Measurements from ENCODE around the gene ADCYAP1. TPM values are rescaled to one million over a fixed set of nuclear protein-coding genes. Genes with fewer than 3 reads are reported as not detected.

ADCYAP1 gene
- total and polyA plus RNA-seq, 5 experiments from 2014 or later: not detected

GRCh38 chr18:916562-916961 lies 11.9 kb downstream of the ADCYAP1 start:
- Mint-ChIP-seq H3K27me3 (peaks cover 35 to 80% (median 52%) of the 10 kb centered on the region in 5 donors), H3K27ac (no peak overlapping the region), H3K9me3 (peaks cover 0 to 8% (median 0%) of the 10 kb centered on the region in 9 donors), H3K36me3 (peaks cover 0 to 10% (median 0%) of the 10 kb centered on the region in 3 donors), H3K4me3 (no peak overlapping the region), H3K4me1 (no peaks in the 10 kb centered on the region)
- POLR2A ChIA-PET: no interaction called here
- DNase-seq (no peak), ATAC-seq (no peak)

GRCh38 chr18:919078-919477 lies 14.4 kb downstream of the ADCYAP1 start:
- H3K36me3 Mint-ChIP-seq: peaks cover 0 to 10% (median 0%) of the 10 kb centered on the region in 3 donors
- no peak overlapping the region for H3K27ac Mint-ChIP-seq
- peaks cover 0 to 8% (median 0%) of the 10 kb centered on the region in 9 donors for H3K9me3 Mint-ChIP-seq
- POLR2A ChIA-PET: no interaction called here
- H3K4me3 Mint-ChIP-seq: no peak overlapping the region
- ATAC-seq (no peak), DNase-seq (no peak)
- no peaks in the 10 kb centered on the region for H3K4me1 Mint-ChIP-seq
- peaks cover 33 to 72% (median 36%) of the 10 kb centered on the region in 5 donors for H3K27me3 Mint-ChIP-seq

GRCh38 chr18:923144-923866 lies 18.6 kb downstream of the ADCYAP1 start:
- ATAC-seq (no peak), DNase-seq (no peak)
- H3K4me3 Mint-ChIP-seq: no peak overlapping the region
- no peaks in the 10 kb centered on the region for H3K4me1 Mint-ChIP-seq
- POLR2A ChIA-PET: no interaction called here
- H3K36me3 Mint-ChIP-seq: peaks cover 0 to 5% (median 0%) of the 10 kb centered on the region in 3 donors
- no peaks in the 10 kb centered on the region for H3K9me3 Mint-ChIP-seq
- peaks cover 20 to 83% (median 39%) of the 10 kb centered on the region in 5 donors for H3K27me3 Mint-ChIP-seq
- H3K27ac Mint-ChIP-seq: no peak overlapping the region

- peaks cover 17 to 70% (median 33%) of the 10 kb centered on the region in 5 donors for H3K27me3 Mint-ChIP-seq
These were observed 20.3 kb downstream of the ADCYAP1 start for GRCh38 chr18:924987-925386.

GRCh38 chr18:926946-927345 lies 22.3 kb downstream of the ADCYAP1 start:
- ATAC-seq (no peak), DNase-seq (no peak)
- Mint-ChIP-seq H3K4me3 (no peak overlapping the region), H3K27ac (no peak overlapping the region), H3K9me3 (no peaks in the 10 kb centered on the region), H3K36me3 (no peaks in the 10 kb centered on the region), H3K27me3 (peaks cover 11 to 60% (median 30%) of the 10 kb centered on the region in 5 donors), H3K4me1 (no peaks in the 10 kb centered on the region)
- POLR2A ChIA-PET: no interaction called here

More at GRCh38 chr18:924987-925386, 20.3 kb downstream of the ADCYAP1 start:
- DNase-seq (no peak), ATAC-seq (no peak)
- Mint-ChIP-seq H3K27ac (no peak overlapping the region), H3K36me3 (no peaks in the 10 kb centered on the region), H3K9me3 (no peaks in the 10 kb centered on the region), H3K4me3 (no peak overlapping the region), H3K4me1 (no peaks in the 10 kb centered on the region)
- POLR2A ChIA-PET: no interaction called here

- no peak for ATAC-seq
- Mint-ChIP-seq H3K4me3 (no peak overlapping the region), H3K27me3 (peaks cover 2 to 38% (median 7%) of the 10 kb centered on the region in 5 donors), H3K9me3 (peaks cover 0 to 2% (median 0%) of the 10 kb centered on the region in 9 donors), H3K27ac (no peak overlapping the region), H3K36me3 (no peaks in the 10 kb centered on the region), H3K4me1 (no peaks in the 10 kb centered on the region)
- DNase-seq: no peak
- POLR2A ChIA-PET: no interaction called here
These were observed 28.4 kb downstream of the ADCYAP1 start for GRCh38 chr18:933082-933481.

- DNase-seq (no peak), ATAC-seq (no peak)
- Mint-ChIP-seq H3K27ac (no peak overlapping the region), H3K4me3 (no peak overlapping the region), H3K9me3 (peaks cover 0 to 2% (median 0%) of the 10 kb centered on the region in 9 donors), H3K27me3 (peaks cover 4 to 45% (median 8%) of the 10 kb centered on the region in 5 donors), H3K4me1 (no peaks in the 10 kb centered on the region), H3K36me3 (no peaks in the 10 kb centered on the region)
- POLR2A ChIA-PET: no interaction called here
These were observed 30.0 kb downstream of the ADCYAP1 start for GRCh38 chr18:934518-935133.

- Mint-ChIP-seq H3K4me3 (no peak overlapping the region), H3K9me3 (peaks cover 0 to 2% (median 0%) of the 10 kb centered on the region in 9 donors), H3K4me1 (no peaks in the 10 kb centered on the region), H3K27me3 (peaks cover 3 to 62% (median 6%) of the 10 kb centered on the region in 5 donors), H3K36me3 (no peaks in the 10 kb centered on the region), H3K27ac (no peak overlapping the region)
- DNase-seq (no peak), ATAC-seq (no peak)
- POLR2A ChIA-PET: no interaction called here
These were observed 32.3 kb downstream of the ADCYAP1 start for GRCh38 chr18:936941-937340.

- POLR2A ChIA-PET: no interaction called here
- peaks cover 3 to 54% (median 4%) of the 10 kb centered on the region in 5 donors for H3K27me3 Mint-ChIP-seq
- H3K27ac Mint-ChIP-seq: no peak overlapping the region
- H3K9me3 Mint-ChIP-seq: peaks cover 0 to 2% (median 0%) of the 10 kb centered on the region in 9 donors
- H3K4me3 Mint-ChIP-seq: no peak overlapping the region
- no peak for ATAC-seq
- no peaks in the 10 kb centered on the region for H3K4me1 Mint-ChIP-seq
- H3K36me3 Mint-ChIP-seq: no peaks in the 10 kb centered on the region
- no peak for DNase-seq
These were observed 34.5 kb downstream of the ADCYAP1 start for GRCh38 chr18:939166-939565.

GRCh38 chr18:939958-940357 lies 35.3 kb downstream of the ADCYAP1 start:
- DNase-seq (no peak), ATAC-seq (no peak)
- Mint-ChIP-seq H3K9me3 (peaks cover 0 to 2% (median 0%) of the 10 kb centered on the region in 9 donors), H3K4me1 (no peaks in the 10 kb centered on the region), H3K27ac (no peak overlapping the region), H3K4me3 (no peak overlapping the region), H3K36me3 (no peaks in the 10 kb centered on the region), H3K27me3 (peaks cover 3 to 54% (median 4%) of the 10 kb centered on the region in 5 donors)
- POLR2A ChIA-PET: no interaction called here

GRCh38 chr18:941331-941730 lies 36.7 kb downstream of the ADCYAP1 start:
- no peaks in the 10 kb centered on the region for H3K9me3 Mint-ChIP-seq
- POLR2A ChIA-PET: no interaction called here
- no peak overlapping the region for H3K27ac Mint-ChIP-seq
- H3K4me3 Mint-ChIP-seq: no peak overlapping the region
- H3K4me1 Mint-ChIP-seq: no peaks in the 10 kb centered on the region
- peaks cover 3 to 44% (median 3%) of the 10 kb centered on the region in 5 donors for H3K27me3 Mint-ChIP-seq
- ATAC-seq: no peak
- no peak for DNase-seq
- H3K36me3 Mint-ChIP-seq: no peaks in the 10 kb centered on the region

GRCh38 chr18:944440-944839 lies 39.8 kb downstream of the ADCYAP1 start:
- Mint-ChIP-seq H3K9me3 (peaks cover 0 to 7% (median 2%) of the 10 kb centered on the region in 9 donors), H3K27ac (no peak overlapping the region), H3K4me3 (no peak overlapping the region), H3K36me3 (peaks cover 0 to 4% (median 0%) of the 10 kb centered on the region in 3 donors), H3K4me1 (no peaks in the 10 kb centered on the region), H3K27me3 (peaks cover 4 to 29% (median 12%) of the 10 kb centered on the region in 5 donors)
- POLR2A ChIA-PET: no interaction called here
- ATAC-seq: no peak
- DNase-seq: no peak
